GM21825 (cell line): ENCODE measurements around the gene TMEM47.

Experiments
- ATAC-seq: cut with Tn5 transposase; IDR thresholded peaks from one replicate; pipeline ENCODE4 v1.9.1; 2021; ENCODE audit warnings: mild to moderate bottlenecking, moderate library complexity; ENCODE audit not compliant: unreplicated experiment

Gene TMEM47

GRCh38 chrX:34586346-34586911 lies 70.7 kb downstream of the TMEM47 start:
- no peak for ATAC-seq

- ATAC-seq, result no peak
Observed at GRCh38 chrX:34585561-34585960, 71.5 kb downstream of the TMEM47 start.

GRCh38 chrX:34584781-34585180 lies 72.3 kb downstream of the TMEM47 start:
- no peak for ATAC-seq

GRCh38 chrX:34580069-34580468 lies 77.0 kb downstream of the TMEM47 start:
- no peak for ATAC-seq

GRCh38 chrX:34578237-34578636 lies 78.8 kb downstream of the TMEM47 start:
- ATAC-seq, result no peak
